ENCODE measurements around the gene ARMC9. TPM values are rescaled to one million over a fixed set of nuclear protein-coding genes. Genes with fewer than 3 reads are reported as not detected.

The ARMC9 gene
- total RNA-seq, 1 experiment from 2014 or later = 3.3 TPM

GRCh38 chr2:231321021-231321420 lies 122.6 kb downstream of the ARMC9 start:
- Histone ChIP-seq H3K4me1 (no peaks in the 10 kb centered on the region), H3K9me3 (no peaks in the 10 kb centered on the region), H3K36me3 (ENCODE audit: control insufficient read depth, insufficient read depth, low read length) (no peaks in the 10 kb centered on the region), H3K27me3 (replicated peaks; ENCODE audit: control insufficient read depth, insufficient read depth, low read length) (no peaks in the 10 kb centered on the region), H3K4me3 (ENCODE audit: low read depth, low read length) (no peak overlapping the region)
- Mint-ChIP-seq H3K4me1 (ENCODE audit: low read depth, unreplicated experiment) (no peaks in the 10 kb centered on the region), H3K9me3 (ENCODE audit: unreplicated experiment) (no peaks in the 10 kb centered on the region), H3K4me3 (ENCODE audit: unreplicated experiment) (no peak overlapping the region), H3K27me3 (ENCODE audit: insufficient read depth, unreplicated experiment) (no peaks in the 10 kb centered on the region), H3K27ac (ENCODE audit: unreplicated experiment) (no peak overlapping the region), H3K36me3 (ENCODE audit: insufficient read depth, unreplicated experiment) (no peaks in the 10 kb centered on the region)
- intact Hi-C loops (cut with micrococcal nuclease; ENCODE audit: unreplicated experiment) = no loop called here
- ChIA-PET CTCF (no interaction called here), POLR2A (no interaction called here)
- DNase-seq = no peak
- BruUV-seq (replicated peaks) = no TSS peak
- TF ChIP-seq CTCF (IDR thresholded peaks at IDR 0.05; ENCODE audit: insufficient read depth in 1 of 2, low read depth in 1 of 2, low read length in 1 of 2, severe bottlenecking in 1 of 2, unreplicated experiment in 1 of 2) = no peak

- intact Hi-C loops (cut with micrococcal nuclease; ENCODE audit: unreplicated experiment) = no loop called here
- ChIA-PET POLR2A (no interaction called here), CTCF (no interaction called here)
- H3K27me3 Mint-ChIP-seq (ENCODE audit: insufficient read depth, unreplicated experiment) = no peaks in the 10 kb centered on the region
- H3K4me1 ChIP-seq = no peaks in the 10 kb centered on the region
- no peak for TF ChIP-seq CTCF (IDR thresholded peaks at IDR 0.05; ENCODE audit: insufficient read depth in 1 of 2, low read depth in 1 of 2, low read length in 1 of 2, severe bottlenecking in 1 of 2, unreplicated experiment in 1 of 2)
- H3K27me3 ChIP-seq (replicated peaks; ENCODE audit: control insufficient read depth, insufficient read depth, low read length) = no peaks in the 10 kb centered on the region
- H3K36me3 Mint-ChIP-seq (ENCODE audit: insufficient read depth, unreplicated experiment) = no peaks in the 10 kb centered on the region
- DNase-seq = no peak
- BruUV-seq (replicated peaks) = no TSS peak
- no peaks in the 10 kb centered on the region for H3K9me3 ChIP-seq
- no peak overlapping the region for H3K4me3 ChIP-seq (ENCODE audit: low read depth, low read length)
- H3K9me3 Mint-ChIP-seq (ENCODE audit: unreplicated experiment) = no peaks in the 10 kb centered on the region
- H3K4me3 Mint-ChIP-seq (ENCODE audit: unreplicated experiment) = no peak overlapping the region
- no peaks in the 10 kb centered on the region for H3K4me1 Mint-ChIP-seq (ENCODE audit: low read depth, unreplicated experiment)
- no peak overlapping the region for H3K27ac Mint-ChIP-seq (ENCODE audit: unreplicated experiment)
- no peaks in the 10 kb centered on the region for H3K36me3 ChIP-seq (ENCODE audit: control insufficient read depth, insufficient read depth, low read length)
Measured at GRCh38 chr2:231321556-231322334, 123.3 kb downstream of the ARMC9 start.

GRCh38 chr2:231323316-231323715 lies 124.9 kb downstream of the ARMC9 start:
- no peak for DNase-seq
- Histone ChIP-seq H3K4me1 (no peaks in the 10 kb centered on the region), H3K36me3 (ENCODE audit: control insufficient read depth, insufficient read depth, low read length) (no peaks in the 10 kb centered on the region), H3K4me3 (ENCODE audit: low read depth, low read length) (no peak overlapping the region), H3K27me3 (replicated peaks; ENCODE audit: control insufficient read depth, insufficient read depth, low read length) (no peaks in the 10 kb centered on the region), H3K9me3 (no peaks in the 10 kb centered on the region)
- no peak overlapping the region for H3K4me3 Mint-ChIP-seq (ENCODE audit: unreplicated experiment)
- no peaks in the 10 kb centered on the region for H3K27me3 Mint-ChIP-seq (ENCODE audit: insufficient read depth, unreplicated experiment)
- ChIA-PET POLR2A (no interaction called here), CTCF (no interaction called here)
- H3K9me3 Mint-ChIP-seq (ENCODE audit: unreplicated experiment) = no peaks in the 10 kb centered on the region
- no peaks in the 10 kb centered on the region for H3K36me3 Mint-ChIP-seq (ENCODE audit: insufficient read depth, unreplicated experiment)
- no peak for TF ChIP-seq CTCF (IDR thresholded peaks at IDR 0.05; ENCODE audit: insufficient read depth in 1 of 2, low read depth in 1 of 2, low read length in 1 of 2, severe bottlenecking in 1 of 2, unreplicated experiment in 1 of 2)
- BruUV-seq (replicated peaks) = no TSS peak
- H3K27ac Mint-ChIP-seq (ENCODE audit: unreplicated experiment) = no peak overlapping the region
- H3K4me1 Mint-ChIP-seq (ENCODE audit: low read depth, unreplicated experiment) = no peaks in the 10 kb centered on the region
- intact Hi-C loops (cut with micrococcal nuclease; ENCODE audit: unreplicated experiment) = no loop called here
